Epithelial cell of esophagus (primary cell): ENCODE measurements around the gene NHSL1.
A peak's percentile ranks its signal among the peaks of the same experiment; 100 is the strongest.

Experiments
- DNase-seq: peaks from one replicate; pipeline ENCODE4 v3.0.0; 2010; ENCODE audit warnings: low read depth
- H3K4me3 ChIP-seq: 2 replicates; pipeline ENCODE4 v1.5.1; 2011; ENCODE audit warnings: mild to moderate bottlenecking, low read length, control low read depth
- CTCF ChIP-seq: IDR thresholded peaks from 2 replicates; pipeline ENCODE4 v1.5.1; 2011; ENCODE audit warnings: low read depth, mild to moderate bottlenecking, low read length, control low read depth, inconsistent platforms; ENCODE audit not compliant: insufficient read depth; ENCODE audit errors: missing control alignments

NHSL1 gene

GRCh38 chr6:138523347-138524210, 24.3 kb upstream of the NHSL1 start:
- TF ChIP-seq CTCF = no peak
- DNase-seq = peak; percentile 61
- no peak overlapping the region for H3K4me3 ChIP-seq

- TF ChIP-seq CTCF = no peak
- DNase-seq = no peak
- H3K4me3 ChIP-seq = no peak overlapping the region
These were observed 23.3 kb upstream of the NHSL1 start for GRCh38 chr6:138522611-138523010.

DNA sequence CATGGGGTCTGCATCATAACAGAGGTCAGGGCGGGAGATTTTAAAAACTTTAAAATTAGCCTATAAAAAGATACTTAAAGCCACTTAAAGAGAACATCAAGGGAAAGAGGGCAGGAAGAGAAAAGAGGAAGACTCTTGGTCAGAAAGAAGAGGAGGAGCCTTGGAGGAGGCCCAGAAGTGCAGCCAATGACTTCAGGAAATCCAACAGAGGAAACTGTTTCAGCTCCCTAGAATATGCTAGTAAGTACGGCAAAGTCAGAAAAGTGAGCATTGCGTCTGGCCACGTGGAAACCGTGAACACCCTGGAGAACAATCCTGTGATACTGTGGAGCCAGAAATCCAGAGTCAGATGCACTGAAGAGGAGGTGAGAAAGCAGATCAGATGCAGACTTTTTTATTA, 22.5 kb upstream of the NHSL1 start:
- TF ChIP-seq CTCF = no peak
- DNase-seq = no peak
- no peak overlapping the region for H3K4me3 ChIP-seq

DNA sequence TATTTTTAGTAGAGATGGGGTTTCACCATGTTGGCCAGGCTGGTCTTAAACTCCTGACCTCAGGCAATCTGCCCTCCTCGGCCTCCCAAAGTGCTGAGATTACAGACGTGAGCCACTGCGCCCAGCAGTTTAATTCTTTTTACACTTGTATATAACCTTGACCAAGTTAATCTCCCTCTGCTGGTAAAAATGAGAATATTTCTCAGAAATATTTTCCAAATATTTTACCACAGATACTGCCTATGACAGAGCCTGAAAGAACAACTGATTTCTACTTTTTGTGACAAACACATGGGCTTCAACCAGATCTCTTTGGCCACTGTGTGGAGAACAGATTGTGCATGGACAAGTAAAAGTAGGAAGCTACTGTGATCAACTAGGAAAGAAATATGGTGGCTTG, 21.2 kb upstream of the NHSL1 start:
- peak; percentile 37 for DNase-seq

GRCh38 chr6:138518054-138518453, 18.8 kb upstream of the NHSL1 start:
- DNase-seq = no peak
- no peak for TF ChIP-seq CTCF
- no peak overlapping the region for H3K4me3 ChIP-seq

More for the DNA sequence above, 21.2 kb upstream of the NHSL1 start:
- no peak overlapping the region for H3K4me3 ChIP-seq
- TF ChIP-seq CTCF = peak; percentile 33

DNA sequence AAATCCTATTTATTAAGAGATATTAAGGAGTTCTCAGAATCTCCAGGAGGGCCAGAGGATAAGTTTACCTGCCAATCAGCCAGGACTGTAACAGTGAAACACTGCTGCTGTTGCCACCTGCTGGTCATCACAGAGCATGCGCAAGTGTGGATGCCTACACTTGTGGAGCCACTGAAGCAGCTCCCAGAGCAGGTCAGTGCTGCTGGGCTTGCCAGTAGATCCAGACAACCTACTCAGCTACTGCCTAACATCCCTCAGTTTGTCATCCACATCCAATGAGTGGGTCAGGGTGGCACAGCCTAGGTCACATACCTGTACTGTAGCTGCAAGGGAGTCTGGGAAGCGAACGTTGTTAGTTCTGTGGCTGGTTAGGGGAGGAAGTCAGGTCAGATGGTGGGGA, 18.3 kb upstream of the NHSL1 start:
- no peak overlapping the region for H3K4me3 ChIP-seq
- peak; percentile 74 for DNase-seq
- TF ChIP-seq CTCF = peak; percentile 70

GRCh38 chr6:138515657-138516248, 16.5 kb upstream of the NHSL1 start:
- no peak for TF ChIP-seq CTCF
- H3K4me3 ChIP-seq = no peak overlapping the region
- DNase-seq = no peak
